Measurements from ENCODE around the gene NSMCE3.
"Not testable (repeated sequence)": the region's sequence is repeated elsewhere in the genome, so short reads cannot be mapped to it uniquely, and the experiment has no call there.

NSMCE3 gene

DNA sequence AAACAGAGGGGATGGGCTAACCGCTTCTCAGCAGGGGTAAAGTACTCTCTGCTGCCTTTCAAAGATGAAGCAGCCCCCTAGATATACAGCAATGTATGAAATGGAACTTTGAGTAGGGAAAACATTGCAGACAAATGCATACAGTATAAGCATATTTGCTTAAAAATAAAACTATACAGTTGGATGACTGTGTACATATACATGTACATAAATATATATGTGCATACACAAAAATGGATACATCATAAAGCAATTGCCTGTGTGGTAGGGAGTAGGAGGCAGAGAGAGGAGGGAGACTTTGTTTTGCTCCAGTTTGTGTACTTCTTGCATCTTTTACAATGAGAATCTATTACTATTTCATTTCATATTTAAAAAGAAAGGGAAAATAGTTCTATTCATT is 28.4 kb downstream of the NSMCE3 start:
- DNase-seq (ENCODE audit: low read depth), result no peak
- TF ChIP-seq, protein P1, sequence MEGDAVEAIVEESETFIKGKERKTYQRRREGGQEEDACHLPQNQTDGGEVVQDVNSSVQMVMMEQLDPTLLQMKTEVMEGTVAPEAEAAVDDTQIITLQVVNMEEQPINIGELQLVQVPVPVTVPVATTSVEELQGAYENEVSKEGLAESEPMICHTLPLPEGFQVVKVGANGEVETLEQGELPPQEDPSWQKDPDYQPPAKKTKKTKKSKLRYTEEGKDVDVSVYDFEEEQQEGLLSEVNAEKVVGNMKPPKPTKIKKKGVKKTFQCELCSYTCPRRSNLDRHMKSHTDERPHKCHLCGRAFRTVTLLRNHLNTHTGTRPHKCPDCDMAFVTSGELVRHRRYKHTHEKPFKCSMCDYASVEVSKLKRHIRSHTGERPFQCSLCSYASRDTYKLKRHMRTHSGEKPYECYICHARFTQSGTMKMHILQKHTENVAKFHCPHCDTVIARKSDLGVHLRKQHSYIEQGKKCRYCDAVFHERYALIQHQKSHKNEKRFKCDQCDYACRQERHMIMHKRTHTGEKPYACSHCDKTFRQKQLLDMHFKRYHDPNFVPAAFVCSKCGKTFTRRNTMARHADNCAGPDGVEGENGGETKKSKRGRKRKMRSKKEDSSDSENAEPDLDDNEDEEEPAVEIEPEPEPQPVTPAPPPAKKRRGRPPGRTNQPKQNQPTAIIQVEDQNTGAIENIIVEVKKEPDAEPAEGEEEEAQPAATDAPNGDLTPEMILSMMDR (IDR thresholded peaks at IDR 0.05; ENCODE audit: control insufficient read depth, extremely low read depth, insufficient read depth), result no peak
- H3K4me3 ChIP-seq (ENCODE audit: low read depth, low read length), result no peak overlapping the region

DNA sequence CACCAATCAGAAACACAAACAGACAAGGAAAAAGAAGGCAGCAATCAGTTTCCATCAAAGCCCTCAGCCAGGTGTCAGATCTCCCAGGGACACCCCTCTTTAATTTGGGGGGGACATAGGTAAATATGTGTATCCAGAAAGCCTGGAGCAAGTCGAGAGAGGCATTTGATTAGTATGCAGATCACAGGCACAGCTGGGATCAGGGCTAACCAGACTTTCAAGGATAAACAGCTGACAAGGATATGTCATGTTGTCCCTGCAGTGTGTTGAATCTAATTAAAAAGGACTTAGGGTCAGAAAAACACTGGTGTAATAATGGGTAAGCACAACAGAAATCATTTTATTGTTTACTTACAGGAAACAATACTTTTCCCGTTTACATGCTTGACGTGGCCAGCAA is 30.2 kb downstream of the NSMCE3 start:
- TF ChIP-seq, protein P1 (IDR thresholded peaks at IDR 0.05; ENCODE audit: control insufficient read depth, extremely low read depth, insufficient read depth), result no peak
- no peak overlapping the region for H3K4me3 ChIP-seq (ENCODE audit: low read depth, low read length)
- DNase-seq (ENCODE audit: low read depth), result no peak

DNA sequence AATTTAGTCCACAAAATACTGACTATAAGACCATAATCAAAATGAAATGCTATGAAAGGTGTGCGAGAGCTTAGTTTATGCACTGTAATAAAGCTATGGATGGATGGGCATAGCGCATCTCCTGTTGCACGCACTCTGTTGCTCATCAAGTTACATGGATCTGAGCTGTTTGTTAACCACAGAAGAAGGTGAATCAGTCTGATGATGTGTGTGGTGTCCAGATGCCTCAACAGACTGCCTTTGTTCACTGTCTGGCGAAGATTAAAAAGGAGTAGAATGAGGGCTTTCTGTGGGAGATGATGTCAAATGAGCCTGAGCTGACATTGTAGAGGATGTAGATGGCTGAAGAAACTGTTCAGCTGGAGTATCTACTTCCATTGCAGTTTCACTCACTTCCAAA is 36.1 kb downstream of the NSMCE3 start:
- H3K4me3 ChIP-seq (ENCODE audit: low read depth, low read length), result no peak overlapping the region
- DNase-seq (ENCODE audit: low read depth), result no peak
- TF ChIP-seq, protein P1 (IDR thresholded peaks at IDR 0.05; ENCODE audit: control insufficient read depth, extremely low read depth, insufficient read depth), result no peak

DNA sequence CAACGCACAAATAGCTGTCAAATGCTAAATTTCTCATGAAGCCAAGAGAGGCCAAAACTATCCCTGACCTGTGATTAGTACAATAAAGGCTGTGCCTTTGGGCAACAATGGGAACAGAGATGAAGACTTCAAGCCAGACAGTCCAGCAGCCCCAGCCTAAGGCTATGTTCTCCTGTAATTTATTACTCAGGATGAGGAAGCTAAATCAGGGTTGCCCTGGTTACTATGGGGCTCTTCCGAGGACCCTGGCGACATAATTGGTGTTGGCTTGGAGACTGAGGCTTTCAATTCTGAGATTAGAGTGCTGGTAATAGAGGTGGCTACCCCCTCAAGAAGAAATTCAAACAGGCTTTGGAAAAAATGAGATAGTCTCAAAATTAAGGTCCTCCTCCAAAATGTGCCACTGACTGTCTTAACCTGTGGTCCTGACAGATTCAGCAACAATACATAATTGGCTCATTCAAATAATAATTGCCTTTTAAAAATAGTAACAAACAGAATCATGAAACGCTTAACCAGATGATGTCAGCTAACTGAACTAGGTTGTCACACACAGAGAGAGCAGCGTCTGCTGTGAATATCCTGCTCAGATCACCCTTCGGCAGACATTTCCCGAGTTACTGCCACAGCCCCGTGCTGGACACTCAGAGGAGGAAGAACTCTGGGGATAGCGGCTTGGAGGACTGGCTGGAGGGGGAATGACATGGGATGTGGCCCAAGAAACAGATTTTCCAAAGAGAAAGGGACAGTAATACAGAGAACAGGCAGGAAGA is 43.0 kb downstream of the NSMCE3 start:
- TF ChIP-seq, protein P1 (IDR thresholded peaks at IDR 0.05; ENCODE audit: control insufficient read depth, extremely low read depth, insufficient read depth), result no peak
- no peak overlapping the region for H3K4me3 ChIP-seq (ENCODE audit: low read depth, low read length)
- no peak for DNase-seq (ENCODE audit: low read depth)

DNA sequence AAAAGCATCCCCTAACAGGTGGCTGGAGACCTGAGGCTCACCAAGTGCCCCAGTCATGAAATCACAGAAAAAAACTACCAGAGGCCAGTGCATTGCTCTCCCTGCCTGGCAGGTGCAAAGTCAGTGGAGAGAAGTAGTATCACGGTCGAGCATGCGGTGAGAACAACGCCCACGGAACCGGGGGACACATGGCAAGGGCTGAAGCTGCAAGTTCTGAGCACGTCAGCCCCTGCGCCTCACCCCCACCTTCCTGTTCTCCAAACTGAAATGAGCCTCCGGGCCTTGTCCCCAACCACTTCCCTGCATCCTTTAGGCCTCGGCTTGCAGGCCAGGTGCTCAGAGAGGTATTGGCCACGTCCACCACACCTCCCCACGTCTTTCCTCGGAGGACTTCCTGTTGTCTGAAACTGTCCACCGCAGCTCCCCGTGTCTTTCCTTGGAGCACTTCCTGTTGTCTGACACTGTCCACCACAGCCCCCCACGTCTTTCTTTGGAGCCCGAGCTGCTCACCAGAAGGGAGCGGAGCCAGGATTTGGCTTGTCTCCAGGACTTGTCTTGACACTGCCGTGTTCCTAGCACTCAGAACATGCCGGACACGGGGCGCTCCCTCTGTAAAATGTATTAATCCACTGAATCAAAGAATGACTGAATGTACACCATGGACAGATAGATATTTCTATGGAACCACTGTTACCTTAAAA is 43.9 kb downstream of the NSMCE3 start:
- DNase-seq (ENCODE audit: low read depth), result no peak
- TF ChIP-seq, protein P1 (IDR thresholded peaks at IDR 0.05; ENCODE audit: control insufficient read depth, extremely low read depth, insufficient read depth), result no peak

GRCh38 chr15:29224987-29225363 is 44.6 kb downstream of the NSMCE3 start:
- not testable (repeated sequence) for H3K4me3 ChIP-seq (ENCODE audit: low read depth, low read length); DNase-seq (ENCODE audit: low read depth)

More for the DNA sequence above, 43.9 kb downstream of the NSMCE3 start:
- no peak overlapping the region for H3K4me3 ChIP-seq (ENCODE audit: low read depth, low read length)

DNA sequence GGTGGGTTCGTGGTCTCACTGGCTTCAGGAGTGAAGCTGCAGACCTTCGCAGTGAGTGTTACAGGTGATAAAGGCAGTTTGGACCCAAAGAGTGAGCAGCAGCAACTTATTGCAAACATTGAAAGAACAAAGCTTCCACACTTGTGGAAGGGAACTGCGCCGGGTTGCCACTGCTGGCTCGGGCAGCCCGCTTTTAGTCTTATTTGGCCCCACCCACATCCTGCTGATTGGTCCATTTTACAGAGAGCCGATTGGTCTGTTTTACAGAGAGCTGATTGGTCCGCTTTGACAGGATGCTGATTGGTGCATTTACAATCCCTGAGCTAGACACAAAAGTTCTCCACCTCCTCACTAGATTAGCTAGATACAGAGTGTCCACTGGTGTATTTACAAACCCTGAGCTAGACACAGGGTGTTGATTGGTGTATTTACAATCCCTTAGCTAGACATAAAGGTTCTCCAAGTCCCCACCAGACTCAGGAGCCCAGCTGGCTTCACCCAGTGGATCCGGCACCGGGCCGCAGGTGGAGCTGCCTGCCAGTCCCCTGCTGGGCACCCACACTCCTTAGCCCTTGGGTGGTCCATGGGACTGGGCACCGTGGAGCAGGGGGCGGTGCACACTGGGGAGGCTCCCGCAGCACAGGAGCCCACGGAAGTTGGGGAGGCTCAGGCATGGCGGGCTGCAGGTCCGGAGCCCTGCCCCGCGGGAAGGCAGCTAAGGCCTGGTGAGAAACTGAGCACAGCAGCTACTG is 45.2 kb downstream of the NSMCE3 start:
- H3K4me3 ChIP-seq (ENCODE audit: low read depth, low read length); DNase-seq (ENCODE audit: low read depth): not testable (repeated sequence)

Data from LNCaP clone FGC (cell line).